ENCODE data around the gene XPO5.
"Not testable (repeated sequence)": the region's sequence is repeated elsewhere in the genome, so short reads cannot be mapped to it uniquely, and the experiment has no call there.

The XPO5 gene

DNA sequence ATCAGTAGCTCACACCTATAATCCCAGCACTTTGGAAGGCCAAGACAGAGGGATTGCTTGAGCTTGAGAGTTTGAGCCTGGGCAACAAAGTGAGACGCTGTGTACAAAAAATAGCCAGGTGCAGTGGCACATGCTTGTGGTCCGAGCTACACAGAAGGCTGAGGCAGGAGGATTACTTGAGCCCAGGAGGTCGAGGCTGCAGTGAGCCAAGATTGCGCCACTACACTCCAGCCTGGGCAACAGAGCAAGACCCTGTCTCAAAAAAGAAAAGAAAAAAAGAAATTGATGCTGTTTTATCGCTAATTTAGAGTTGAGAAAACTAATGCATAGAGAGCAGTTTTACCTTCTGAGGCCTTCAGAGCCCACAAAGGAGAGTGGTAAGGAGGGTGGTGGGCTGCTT lies 77.5 kb downstream of the XPO5 start:
- not testable (repeated sequence) for DNase-seq (ENCODE audit: low read depth, low spot score)

DNA sequence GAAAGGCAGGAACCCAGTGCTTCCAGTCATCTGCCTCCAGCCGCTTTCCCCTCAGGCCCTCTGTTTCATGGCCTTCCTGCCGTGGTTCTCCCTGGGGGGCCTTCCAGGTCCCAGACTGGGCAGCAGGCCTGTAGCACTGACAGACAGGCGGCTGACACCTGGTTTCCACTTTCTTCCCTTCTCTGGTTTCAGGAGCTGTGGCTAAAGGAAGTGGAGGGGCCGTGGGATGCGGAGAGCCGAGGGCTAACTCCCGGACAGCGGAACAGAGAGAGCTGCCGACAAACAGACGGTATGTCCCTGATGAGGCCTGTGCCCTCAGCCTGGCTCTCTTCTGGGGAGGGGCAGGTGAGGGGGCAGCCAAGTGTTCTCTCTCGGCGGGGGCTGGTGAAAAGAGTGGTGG lies 78.1 kb downstream of the XPO5 start:
- DNase-seq (ENCODE audit: low read depth, low spot score): no peak

DNA sequence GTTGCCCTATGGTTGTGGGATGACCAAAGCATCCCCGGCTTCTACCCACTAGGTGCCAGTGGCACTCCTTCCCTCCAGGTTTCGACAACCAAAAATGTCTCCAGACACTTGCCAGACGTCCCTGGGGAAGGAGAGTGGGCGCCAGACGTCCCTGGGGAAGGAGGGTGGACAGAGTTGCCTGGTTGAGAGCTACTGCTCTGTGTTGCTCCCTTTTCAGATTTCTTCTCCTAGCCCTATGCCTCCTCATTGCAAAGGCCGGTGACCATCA lies 78.8 kb downstream of the XPO5 start:
- DNase-seq (ENCODE audit: low read depth, low spot score): no peak

DNA sequence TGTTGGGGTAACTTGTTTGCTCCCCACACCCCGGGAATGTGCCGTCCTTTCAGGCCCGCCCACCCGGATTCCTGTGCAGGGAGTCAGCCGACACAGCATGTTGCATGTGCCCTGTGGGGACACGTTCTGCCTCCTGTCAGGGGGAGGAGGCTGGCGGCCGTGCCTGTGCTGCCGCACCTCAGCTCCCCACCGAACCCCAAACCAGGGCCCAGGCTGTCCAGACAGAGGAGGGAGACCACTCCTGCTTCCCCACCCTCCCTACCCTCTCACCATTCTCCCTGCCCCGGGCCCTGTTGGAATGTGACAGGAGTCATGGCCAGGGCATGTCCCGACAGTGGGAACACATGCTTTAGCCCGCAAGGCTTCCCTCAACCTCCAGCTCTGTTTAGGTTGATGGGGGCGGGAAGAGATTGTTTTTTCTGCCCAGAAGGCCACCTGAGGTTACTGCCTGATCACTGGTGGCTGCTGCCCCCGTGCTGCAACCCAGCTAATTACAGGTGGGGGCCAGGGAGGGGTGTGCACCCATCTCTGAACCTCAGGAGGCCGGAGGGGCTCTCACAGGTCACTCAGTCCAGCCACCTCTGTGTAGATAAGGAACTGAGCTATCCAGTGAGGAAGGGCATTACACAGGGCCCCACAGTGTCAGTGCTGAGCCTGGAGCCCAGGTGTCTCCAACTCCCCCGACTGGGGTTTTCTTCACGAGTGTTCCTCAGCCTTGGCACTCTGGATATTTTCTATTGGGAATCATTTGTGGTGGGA lies 79.3 kb downstream of the XPO5 start:
- DNase-seq (ENCODE audit: low read depth, low spot score): peak; percentile 76

DNA sequence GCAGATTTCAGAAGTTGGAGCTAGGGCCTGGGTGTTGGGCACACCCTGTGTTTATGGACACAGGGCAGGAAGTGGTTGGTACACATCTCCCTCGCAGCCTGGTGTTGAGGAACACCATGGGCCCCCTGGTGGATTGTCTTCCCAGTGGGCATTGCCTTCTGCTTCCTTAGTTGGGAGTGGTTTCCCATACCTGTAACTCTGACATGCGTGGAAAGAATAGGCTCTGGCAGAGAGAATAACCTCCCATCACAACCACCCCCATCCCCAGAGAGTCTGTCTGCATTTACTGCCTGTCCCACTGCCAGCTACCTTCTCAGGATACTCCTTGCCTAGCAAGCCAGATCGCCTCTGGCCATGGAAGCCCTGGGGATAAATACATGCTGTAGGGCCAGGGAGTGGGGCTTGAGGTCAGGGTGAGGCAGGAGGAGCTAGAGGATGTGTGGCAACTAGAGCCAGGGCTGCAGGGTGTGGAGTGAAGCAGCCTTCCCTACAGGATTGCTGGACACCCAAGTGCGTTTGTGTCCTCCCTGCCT lies 80.4 kb downstream of the XPO5 start:
- no peak for DNase-seq (ENCODE audit: low read depth, low spot score)

DNA sequence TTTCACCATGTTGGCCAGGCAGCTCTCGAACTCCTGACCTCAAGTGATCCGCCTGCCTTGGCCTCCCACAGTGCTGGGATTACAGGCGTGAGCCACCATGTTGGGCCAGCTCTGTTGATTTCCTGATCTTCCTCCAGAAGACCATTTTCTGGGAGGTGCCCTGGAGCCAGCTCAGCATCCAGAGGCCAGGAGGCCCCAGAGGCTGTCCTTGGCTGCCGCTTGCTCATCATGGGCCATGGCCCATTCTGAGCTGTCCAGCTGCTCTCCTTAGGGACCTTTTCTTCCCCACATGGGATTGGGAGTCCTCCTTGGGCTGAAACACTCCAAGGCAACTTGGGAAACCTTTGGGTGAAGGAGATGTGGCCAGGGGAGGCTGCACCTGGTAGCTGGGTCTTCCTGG lies 81.1 kb downstream of the XPO5 start:
- DNase-seq (ENCODE audit: low read depth, low spot score): no peak

DNA sequence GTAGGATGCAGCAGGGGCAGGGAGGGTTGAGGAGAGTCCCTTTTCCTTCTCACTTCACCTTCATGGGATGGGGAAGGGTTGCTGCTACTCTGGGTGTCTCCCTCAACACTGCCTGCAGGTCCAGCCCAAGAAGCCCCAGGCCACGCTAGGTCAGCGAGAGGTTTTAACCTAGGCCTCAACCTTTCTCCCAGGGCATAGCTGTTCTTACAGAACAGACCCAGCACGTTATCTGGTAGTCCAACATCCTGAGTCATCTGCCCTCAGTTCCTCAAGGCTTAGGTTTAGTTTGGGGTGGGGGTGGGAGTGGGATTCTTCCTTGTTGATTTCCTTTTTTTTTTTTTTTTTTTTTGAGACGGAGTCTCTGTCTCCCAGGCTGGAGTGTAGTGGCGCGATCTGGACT lies 81.5 kb downstream of the XPO5 start:
- DNase-seq (ENCODE audit: low read depth, low spot score): no peak

DNA sequence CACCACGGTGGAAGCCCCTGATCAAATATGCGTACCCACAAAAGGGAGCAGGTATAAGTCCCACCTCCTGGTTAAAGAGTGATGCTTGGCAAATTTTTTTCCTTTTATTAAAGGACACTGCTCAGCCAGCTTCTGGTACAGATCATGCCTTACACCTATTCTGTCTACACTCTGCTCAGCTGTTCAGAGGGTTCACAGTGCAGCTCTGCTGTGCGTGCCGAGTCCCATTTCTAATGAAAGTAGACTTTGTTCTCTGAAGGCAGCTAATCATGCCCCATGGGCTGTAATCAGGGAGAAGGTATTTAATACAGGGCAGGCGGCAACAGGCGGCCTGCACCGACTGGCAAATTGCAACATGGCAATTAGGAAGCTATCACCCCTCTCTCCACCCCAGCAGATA lies 82.0 kb downstream of the XPO5 start:
- DNase-seq (ENCODE audit: low read depth, low spot score): no peak

DNA sequence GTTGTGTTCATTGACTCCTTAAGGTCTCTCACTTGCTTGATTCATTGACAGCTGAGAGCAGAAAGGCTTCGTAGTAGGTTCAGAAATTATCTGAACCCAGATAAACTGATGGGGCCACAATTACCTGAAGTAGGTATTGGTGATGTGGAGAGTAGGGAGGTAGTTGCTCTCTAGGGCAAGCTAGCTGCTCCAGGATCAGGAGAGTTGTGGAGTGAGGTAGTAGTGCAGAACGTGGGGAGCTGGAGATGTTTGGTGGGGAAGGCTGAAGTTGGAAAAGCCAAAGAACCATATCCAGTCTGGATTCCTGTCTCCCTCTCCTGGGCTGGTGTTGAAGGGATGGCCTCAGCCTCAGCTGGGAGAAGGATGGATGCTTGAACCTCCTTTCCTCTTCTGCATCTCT lies 82.6 kb downstream of the XPO5 start:
- DNase-seq (ENCODE audit: low read depth, low spot score): no peak

DNA sequence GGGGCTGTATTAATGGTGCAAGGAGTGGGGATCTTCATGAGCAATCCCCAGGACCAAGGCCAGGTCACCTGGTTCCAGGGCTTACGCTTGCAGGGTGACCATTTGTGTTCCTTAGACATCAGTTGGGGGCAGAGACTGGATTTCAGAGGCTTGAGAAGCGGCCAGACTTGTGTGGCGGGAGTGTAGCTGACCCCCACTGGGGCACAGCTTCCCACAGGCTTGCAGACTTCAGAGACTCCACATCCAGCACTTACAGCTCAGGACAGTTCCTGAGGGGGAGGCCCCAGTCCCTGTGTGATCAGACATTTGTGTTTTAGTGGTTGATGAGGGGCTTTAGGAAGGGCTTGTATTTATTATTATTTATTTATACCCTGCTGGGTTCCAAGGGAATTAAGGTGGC lies 83.2 kb downstream of the XPO5 start:
- DNase-seq (ENCODE audit: low read depth, low spot score): peak; percentile 59

DNA sequence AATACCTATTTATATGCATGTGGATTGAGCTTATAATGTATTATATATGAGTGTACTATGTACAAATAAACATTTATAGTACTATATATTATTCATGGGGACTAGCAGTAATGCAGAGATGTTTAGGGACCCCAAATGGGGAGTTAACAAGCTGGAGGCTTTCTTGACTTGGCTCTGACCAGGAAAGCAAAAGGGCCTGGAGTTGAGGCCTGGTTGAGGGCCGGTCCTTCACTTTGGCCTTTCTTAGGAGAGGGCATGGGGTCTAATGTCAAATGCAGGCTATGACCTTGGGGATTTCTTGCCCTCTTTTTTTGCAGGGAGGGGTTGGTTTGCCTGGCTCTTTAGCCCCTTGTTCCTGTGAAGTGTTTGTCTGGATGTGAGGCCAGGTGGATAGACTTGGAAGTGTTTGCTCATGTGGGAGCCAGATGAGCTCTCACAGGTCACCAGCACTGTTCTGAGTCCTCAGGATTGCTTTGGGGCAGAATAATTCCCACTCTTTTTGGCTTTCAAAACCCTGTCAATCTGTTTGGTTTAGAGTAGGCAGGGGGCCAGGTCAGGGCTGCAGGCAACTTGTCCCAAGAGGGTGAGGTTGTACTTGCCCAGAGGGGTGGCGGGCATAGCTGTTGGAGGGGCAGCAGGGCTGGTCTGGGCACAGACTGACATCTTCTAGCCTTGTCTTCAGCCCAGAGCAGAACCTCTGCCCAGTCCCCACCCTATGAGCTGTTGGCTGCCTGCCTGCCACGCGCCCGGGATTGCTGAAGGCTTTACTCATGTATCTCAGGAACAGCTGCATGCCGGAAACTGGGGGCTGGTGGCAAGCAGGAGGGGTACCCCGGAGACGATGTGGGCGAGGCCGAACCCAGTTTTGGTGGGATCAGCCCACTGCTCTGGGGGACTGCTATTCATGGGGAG lies 83.8 kb downstream of the XPO5 start:
- DNase-seq (ENCODE audit: low read depth, low spot score): peak; percentile 85

DNA sequence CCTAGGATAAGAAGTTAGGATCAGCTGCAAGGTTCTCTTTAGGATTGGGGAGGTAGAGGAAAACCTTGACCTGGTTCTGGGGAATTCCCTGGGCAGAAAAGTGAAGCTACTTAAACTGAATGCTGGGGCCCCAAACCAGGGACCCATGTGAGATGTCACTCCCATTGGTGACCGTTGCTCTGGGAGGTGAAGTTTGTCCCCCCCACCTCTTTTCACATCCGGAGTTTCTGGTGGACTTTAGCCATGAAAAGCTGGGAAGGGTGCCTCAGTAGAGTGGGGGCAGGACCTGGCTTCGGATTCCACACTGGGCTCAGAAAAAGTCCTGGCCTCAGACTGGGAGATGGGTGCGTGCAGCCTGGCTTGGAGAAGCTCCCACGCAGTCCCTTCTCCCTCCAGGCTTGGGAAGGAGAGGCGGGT lies 85.3 kb downstream of the XPO5 start:
- DNase-seq (ENCODE audit: low read depth, low spot score): no peak

DNA sequence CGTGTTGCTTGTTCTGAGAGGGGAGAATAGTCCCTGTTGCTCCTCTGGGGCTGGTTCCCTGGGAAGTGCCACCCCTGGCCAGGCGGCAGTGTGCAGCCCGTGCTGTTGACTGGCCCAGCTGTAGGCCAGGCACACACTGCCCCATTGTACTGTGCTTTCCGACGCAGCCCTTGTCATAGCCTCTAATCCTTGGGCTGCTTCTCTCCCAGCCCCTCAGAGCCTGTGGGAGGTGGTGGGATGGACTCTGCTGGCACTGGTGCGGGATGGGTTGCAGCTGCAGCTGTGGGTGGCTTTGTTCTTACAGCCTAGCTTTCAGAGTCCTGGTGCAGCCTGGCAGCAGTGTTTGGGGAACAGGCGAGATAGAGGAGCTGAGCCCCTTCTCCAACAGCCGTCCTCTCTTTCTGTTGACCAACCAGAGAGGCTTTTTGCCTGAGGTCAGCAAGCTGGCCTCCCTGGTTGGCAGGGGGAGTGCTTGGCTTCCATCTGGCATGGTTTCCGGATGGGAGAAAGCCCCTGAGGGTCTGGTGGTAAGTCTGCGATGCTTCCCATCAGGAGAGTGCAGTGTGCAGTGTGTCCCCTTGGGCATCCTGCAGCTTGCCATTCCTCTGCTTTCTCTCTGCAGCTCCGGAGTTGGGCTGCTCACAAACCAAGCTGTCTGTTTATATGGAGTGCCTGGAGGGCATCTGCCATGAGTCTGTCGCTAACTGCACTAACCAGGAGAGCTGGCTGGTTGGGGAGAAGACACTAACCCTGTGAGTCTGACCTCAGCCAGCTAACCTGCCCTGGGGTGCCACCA lies 86.4 kb downstream of the XPO5 start:
- no peak for DNase-seq (ENCODE audit: low read depth, low spot score)

DNA sequence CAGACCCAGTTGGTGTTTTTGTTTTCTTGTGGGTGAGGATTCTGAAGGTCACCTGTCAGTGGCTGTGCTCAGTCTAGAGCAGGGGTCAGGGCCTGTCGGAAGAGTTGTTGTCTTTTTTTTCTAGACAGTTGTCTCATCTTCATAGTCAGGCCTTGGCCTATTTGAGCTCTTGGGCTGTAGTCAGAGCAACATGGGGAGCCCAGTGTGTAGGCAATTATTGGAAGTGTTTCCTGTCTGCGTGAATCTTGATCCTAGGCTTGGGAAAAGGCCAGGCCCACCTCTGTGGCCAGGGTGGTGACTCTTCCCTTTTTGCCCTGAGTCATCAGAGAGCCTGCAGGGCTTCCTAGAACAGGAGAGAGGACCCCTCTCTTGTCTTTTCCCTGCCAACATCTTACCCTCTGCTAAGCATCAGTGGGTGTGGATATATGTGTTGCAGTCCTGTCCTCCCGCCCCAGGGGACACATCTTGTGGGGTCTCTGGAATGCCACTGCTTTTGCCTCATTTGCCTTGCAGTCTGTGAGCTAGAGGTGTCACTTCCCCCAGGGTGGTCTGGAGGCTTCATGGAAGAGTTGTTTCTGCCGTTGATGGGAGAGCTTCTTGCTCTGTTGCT lies 87.1 kb downstream of the XPO5 start:
- DNase-seq (ENCODE audit: low read depth, low spot score): no peak

DNA sequence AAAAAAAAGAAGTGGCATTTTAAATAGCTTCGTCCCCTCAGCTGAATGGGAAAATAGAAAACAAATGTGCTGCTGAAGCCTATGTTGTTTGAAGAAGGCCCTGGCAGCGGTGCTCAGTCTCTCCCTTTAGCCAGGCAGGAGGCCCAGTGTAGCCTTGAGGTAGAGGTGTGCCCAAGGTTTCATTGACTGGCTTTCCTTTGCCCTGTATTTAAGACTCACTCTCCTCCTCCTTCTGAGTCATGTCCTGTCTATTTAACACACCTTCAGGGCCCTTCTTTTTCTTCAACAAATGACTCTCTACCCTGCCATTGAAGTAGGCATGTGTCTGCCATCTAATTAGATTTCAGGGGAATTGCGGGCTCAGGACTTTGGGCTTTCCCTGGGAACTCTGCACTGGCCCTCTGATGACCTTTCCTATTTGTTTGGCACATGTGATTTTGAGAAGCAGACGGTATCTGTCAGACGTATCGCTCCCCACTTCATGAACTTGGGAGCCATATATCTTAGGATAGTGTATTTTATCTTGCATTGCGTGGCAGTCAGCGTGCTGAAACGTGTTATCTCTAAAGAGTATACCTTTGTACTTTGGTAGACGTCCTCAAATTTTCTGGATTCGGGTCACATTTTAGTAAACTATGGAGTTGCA lies 94.1 kb downstream of the XPO5 start:
- no peak for DNase-seq (ENCODE audit: low read depth, low spot score)

DNA sequence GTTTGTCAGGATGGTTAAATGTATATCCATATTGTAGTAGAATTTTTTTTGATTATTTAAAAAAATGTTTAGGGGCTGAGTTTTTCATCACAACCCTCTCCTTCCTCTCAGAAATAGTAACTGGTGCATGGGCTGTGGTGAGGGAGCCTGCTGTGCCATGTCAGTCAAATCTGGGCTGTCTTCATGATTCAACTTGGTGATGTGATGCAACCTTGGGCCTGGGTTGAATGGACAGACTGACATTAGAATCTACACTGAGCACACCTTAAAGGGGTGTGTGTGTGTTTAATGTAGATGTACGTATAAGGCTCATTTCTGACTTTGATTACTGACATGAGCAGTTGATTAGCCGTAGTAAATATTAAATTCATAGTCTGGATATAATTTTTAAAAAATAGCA lies 94.8 kb downstream of the XPO5 start:
- DNase-seq (ENCODE audit: low read depth, low spot score): no peak

DNA sequence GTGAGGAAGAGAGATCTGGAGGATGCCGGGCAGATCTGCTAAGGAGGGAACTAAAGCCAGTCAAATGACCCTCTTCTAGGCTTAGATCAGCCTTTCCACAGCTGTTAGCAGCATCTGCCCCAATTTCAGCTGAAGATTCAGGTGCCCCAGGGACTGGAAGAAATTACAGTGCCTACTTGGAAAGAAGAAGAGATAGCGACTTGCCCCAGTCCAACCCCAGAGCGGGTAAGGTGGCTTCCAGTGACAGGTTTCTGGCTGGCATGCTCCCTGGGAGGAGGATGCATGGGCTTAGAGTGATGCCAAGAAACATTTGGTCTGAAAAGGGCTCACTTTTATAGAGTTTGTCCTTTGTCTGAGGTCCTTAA lies 97.8 kb downstream of the XPO5 start:
- DNase-seq (ENCODE audit: low read depth, low spot score): no peak

DNA sequence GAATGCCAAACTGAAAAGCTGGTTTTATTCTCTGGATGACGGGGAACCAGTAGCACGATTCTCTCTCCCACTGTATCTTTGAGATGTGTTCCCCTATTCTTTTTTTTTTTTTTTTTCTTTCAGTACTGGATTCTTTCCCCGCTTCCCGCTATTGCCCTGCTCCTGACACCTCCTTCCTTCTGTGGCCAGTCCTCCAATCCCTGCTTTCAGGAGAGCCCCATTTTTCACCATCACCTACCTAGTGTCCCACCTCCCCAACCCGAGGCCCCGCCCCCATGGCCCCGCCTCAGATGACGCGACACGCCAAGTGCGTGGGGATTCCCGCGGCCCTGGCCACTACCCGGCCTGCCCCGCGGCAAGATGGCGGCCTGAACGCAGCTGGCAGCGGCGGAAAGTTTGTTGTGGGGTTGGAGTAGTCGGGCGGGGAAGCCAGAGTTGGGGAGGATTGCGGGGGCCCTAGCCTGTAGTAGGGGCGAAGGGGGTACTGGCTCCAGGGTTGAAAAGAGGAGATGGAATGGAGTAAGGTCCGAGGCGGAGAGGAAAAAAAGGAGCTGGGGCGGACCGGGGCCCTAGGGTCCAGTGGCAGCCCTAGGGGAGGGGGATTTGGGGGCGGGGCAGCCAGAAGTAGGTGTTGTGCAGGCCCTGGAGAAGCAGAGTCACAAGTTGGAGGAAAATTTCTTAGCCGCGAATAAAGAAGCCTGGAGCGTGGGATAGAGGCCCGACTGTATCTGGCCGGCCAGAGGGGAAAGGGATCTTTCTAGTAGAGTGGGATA lies 98.4 kb downstream of the XPO5 start, which contains the start of gene TJAP1:
Gene TJAP1 (plus strand): TSS at position 336 of the 773 bp plus-strand sequence. CDS start 21,432 bp downstream, outside the sequence.
- peak; percentile 97 for DNase-seq (ENCODE audit: low read depth, low spot score)

DNA sequence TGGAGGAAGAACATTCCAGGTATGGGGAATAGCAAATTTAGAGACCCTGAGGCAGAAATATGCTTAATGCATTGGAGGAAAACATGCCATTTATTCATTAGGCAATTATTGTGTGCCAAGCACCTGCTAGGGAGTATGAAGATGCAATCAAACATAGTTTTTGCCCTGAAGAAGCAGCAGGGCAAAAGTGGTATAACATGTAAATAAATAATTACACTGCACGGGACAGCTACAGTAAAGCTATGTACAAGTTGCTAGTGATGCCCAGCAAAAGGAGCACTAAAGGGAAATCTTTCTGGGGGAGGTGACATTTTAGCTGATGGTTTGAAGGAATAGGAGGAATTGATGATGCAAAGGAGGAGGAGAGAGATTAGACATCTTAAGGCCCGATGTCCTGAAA lies 99.1 kb downstream of the XPO5 start:
- DNase-seq (ENCODE audit: low read depth, low spot score): no peak

DNA sequence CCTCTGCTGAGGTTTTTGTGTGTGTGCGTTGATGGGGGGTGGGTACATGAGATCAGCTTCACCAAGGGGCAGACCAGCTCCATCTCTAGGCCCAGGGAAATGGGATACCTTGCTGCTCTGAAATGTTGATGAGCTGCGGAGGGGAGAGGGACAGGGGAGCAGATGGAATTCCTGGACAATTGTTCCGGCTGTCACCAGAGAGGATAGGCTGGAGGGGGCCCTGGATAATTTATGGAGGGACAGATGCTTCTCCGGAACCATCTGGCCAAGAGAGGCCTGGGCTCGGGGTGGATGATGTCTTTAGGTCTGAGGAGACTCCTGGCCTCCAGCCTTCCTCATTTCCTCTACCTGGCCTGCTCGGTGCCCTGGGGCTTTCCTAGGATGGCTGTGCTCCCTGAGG lies 100.3 kb downstream of the XPO5 start:
- DNase-seq (ENCODE audit: low read depth, low spot score): no peak

Data from astrocyte of the hippocampus (primary cell).